ENCODE measurements around the gene LPAR3.

- TF ChIP-seq POLR2A (IDR thresholded peaks at IDR 0.05) (no peak), CTCF (IDR thresholded peaks at IDR 0.05) (no peak), POLR2AphosphoS5 (IDR thresholded peaks at IDR 0.05; ENCODE audit: insufficient read depth in 1 of 2, low read depth in 1 of 2) (no peak)
These were observed 65.0 kb downstream of the LPAR3 start for GRCh38 chr1:84827976-84828375.
